HG02885 (cell line): ENCODE results near the gene TENT5A.

Experiments
- ATAC-seq: cut with Tn5 transposase; IDR thresholded peaks from one replicate; pipeline ENCODE4 v1.9.1; 2021; ENCODE audit warnings: mild to moderate bottlenecking; ENCODE audit not compliant: unreplicated experiment, poor library complexity

Gene TENT5A

DNA sequence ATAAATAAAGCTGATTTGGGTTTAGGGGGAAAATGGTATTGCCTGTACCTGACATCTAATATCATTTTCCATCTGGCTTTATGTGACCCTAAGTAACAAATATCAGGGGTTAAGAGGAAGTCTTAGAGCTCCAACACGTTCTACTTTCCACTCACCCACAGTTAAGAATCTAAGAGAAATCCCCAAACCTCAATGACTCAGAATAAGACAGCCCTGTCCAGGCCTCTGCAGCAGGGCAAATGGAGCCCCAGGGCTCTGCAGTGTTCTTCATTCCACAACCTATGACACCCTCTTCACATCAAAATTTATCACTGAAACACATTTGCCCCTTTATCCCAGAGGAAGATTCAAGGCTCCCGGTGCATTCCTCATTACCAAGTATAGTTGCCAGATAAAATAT is 20.3 kb upstream of the TENT5A start:
- peak; percentile 100 for ATAC-seq

DNA sequence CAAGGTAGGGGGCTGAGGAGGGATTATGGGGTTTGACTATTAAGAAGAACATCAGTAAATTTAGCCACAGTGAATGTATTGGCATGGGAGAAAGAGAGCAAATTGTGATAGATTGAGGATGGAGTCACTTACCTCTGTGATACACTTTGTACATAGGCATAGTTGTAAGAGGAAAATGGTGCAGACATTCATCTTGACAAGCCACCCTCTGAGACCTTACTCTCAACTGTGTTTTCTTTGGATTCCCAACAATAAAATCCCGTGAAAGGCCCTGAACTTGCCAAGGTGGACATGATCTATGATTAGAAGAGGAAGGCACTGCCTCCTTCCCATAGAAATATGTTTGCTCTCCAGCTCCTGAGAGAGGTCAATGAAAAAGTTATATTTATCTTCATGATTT is 18.6 kb upstream of the TENT5A start:
- no peak for ATAC-seq

DNA sequence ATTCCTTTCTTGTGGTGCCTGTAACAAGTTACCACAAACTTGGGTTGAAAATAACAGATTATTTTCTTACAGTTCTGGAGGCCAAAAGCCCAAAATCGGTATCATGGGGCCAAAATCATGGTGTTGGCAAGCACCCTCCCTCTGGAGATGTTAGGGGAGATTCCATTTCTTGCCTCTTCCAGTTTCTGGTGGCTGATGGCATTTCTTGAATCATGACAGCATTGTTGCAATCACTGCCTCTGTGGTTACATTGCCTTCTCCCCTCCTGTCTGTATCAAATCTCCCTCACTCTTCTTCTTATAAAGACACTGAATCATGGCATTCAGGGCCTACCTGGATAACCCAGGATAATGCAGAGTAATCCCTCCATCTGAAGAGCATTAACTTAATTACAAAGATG is 17.9 kb upstream of the TENT5A start:
- ATAC-seq = no peak

DNA sequence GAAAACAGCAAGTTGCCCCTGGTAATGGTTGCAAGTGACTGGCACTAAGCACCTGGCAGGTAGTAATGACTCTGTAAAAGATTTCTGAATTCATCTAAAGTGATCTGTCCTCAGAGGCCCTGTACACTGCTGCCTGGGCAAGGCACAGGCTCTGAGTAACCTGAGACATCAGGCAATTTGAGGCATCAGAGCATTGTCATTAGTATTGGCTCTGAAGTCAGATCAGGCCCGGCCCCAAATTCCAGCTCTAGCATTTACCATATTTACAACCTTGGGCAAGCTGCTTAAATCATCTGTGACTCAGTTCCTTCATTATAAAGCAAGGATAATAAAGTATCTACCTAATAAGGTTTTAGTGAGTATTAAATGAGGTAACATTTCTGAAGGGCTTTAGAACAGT is 17.3 kb upstream of the TENT5A start:
- ATAC-seq = no peak

DNA sequence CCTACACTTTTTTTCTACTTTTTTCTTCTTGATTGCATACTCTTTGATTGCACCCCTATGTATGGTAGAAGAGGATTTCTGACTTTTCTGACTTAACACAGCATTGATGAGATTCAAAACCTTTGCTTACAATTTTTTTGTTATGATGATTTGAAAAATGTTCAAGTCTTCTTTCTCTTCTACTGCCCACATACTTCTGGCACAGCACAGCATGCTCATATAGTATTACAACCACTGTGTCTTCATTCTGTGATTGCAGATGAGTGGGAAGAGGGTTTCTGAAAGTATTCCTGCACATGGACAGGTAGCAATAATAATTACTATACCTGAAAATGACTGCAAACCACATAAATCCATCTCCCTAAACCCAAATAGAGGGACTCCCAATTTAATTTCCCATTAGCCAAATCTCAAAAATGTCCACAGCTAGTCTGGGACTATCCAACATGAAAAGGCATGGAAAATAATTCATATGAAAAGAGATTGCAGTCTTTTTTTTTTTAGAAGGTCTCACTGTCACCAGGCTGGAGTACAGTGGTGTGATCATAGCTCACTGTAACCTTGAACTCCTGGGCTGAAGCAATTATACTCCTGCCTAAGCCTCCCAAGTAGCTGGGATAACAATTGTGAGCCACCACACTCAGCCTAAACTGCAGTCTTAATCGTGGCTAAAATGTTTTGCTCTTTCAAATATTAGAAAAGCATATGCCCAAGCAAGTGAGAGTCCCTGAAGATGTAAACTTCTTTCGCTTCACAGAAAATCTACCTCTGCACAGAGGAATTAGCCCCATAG is 15.9 kb upstream of the TENT5A start:
- ATAC-seq = no peak

DNA sequence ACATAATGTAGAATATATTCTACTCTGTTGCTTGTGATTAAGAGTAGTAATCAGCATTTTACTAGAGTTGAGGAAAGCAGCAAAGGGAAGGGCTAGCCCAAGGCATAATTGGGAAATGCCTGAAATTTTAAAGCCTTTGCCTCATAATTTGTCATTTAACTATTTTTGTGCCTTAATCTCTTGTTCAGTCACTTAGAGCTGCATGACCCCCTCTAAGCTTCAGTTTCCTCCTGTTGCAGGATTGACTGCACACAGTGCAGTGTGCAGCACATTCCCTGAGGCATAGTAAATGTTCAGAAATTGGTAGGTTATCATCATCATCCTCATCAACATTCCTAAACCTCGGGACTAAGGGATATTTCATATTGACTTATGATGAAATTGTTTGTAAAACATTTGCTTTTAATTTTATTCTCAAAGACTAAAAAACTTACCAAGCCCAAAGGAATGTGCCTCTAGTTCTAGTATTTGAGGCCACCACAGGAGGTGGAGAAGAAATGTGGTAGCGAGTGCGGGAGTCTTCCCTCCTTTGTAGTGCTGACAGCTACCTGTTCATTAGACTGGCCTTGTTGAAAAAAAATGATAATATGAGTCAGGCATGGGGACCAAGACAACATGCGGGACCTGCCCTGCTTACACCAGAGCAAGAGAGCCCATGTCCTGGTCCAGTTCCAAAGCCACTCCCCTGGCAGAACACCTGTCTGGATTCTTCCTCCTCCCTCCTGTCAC is 14.8 kb upstream of the TENT5A start:
- ATAC-seq = no peak

DNA sequence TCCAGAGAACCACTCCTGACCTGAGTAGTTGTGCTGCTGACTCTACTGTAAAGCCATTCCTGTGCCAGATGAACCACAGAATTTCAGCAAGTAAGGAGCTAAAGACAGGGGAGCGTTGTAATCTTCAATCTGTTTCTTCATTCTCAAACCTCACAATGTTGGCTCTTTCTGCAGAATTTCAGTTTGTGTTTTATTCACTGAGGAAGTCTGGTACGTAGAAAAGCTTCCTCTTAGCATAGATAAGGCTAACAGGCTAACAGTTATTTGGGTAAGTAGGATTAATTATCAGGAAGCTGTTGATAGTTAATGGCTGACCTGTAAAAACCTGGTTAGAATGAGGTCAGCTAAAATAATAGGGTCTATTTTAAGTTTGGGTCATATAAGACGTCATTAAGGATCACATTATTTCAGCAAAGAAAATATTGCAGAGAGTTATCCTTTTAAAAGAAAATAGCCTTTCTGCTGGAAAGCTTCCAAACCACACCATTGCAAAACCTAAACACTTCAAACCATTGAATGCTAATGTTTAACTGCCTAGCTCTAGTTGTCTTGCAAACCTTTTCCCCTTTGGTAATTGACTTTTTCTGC is 14.1 kb upstream of the TENT5A start:
- peak; percentile 35 for ATAC-seq

DNA sequence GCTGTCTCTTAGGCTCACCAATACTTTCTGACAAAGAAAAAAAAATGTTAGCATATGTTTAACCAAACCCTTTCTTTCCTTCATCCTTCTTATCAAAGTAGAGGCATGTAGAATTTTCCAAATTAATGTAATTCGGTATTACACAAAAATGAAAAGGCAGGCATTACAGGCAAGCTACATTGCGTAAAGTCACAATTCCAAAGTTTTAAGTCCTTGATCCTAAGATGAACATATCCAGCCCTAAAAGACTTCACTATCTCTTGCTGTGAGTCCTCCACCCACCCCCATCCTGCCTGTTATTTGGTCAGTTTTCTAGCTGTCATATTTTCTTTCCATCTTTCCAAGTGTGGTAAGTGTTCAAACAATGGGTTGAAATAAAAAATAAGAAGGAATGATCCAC is 12.1 kb upstream of the TENT5A start:
- no peak for ATAC-seq

DNA sequence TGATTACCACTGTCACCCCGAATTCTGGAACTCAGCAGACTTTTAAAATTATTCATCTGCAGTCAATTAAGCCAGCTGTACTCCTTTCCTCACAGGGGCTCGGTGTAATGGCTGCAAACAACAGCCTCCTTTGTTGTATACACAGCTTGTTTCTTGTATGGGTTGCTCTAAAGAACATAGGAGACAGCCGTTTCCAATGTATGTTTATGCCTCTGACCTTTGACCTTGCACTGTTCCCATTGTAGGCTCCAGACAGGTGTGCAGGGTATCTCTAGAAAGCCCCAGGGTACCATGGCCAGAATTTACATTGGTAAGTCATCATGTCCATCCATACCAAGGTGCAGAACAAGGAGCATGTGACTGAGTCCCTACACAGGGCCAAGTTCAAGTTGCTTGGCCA is 11.5 kb upstream of the TENT5A start:
- ATAC-seq = no peak

DNA sequence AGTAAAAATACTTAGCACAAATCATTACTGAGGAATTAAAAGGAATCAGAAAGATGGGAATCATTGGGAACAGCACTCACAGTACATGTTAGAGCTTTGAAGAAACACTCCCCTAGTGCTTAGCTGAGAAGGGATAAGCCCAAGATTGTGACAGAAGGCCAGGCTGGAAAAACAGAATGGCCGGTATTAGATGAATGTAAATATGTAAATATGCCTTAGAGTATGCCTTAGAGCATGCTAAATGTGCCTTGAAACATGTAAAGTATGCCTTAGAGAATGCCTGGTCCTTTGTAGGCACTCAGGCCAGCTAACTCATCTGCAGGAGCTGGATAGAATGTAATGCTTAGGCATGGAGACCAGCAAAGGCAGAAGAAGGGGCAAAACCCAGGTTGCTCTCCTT is 10.6 kb upstream of the TENT5A start:
- no peak for ATAC-seq

DNA sequence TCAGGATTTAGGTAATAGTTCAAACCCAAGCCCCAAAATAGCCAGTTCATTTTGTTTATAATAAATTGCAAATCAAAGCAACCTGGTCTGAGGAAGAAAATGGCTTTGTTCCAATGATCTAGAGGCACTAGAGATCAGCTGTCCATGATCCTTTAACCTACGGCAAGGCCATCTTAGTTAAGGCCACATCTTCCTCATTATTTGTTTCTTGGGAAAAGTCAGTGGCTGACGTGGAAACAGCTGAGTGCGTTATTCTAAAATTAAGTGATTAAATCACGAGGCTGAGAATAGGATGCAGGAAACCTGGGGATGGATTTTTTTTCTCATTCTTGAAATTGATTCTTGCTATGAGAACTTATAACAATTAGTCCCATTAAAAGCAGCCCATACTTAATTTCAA is 10.1 kb upstream of the TENT5A start:
- no peak for ATAC-seq

DNA sequence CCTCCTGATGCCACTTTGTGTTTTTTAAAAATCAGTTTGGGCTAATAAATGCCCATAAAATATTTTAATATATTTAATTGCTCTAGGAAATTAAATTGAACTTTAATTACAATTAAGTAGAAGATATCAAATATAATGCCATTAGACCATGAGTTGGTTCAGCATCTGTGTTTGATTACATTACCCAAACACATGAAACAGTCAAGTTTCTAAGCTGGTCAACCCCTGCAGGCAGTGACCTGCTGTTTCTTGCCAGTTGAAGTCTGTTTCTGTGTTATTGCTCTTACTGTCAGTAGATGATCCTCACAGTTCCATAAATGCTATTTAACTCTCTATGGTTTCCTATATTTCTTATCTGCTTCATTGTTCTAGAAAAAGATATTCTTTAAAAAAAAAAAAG is 9.7 kb upstream of the TENT5A start:
- no peak for ATAC-seq

DNA sequence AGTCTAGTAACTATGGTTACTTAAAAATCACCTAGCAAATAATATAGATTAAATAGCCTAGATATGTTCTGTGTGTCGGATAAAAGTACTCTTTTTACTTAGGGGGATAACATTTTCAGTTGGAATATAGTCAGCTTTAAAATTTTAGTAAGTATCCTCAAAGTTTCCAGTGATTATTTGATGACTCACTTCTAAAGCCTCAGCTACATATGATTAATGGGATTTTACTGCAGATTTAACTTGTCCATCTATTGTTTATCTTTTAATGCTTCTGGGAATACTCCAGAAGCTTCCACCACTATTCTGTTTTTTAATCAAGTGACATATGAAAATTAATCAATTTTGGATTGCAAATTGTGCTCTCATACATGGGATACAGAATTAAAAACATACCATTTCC is 8.7 kb upstream of the TENT5A start:
- ATAC-seq = no peak

DNA sequence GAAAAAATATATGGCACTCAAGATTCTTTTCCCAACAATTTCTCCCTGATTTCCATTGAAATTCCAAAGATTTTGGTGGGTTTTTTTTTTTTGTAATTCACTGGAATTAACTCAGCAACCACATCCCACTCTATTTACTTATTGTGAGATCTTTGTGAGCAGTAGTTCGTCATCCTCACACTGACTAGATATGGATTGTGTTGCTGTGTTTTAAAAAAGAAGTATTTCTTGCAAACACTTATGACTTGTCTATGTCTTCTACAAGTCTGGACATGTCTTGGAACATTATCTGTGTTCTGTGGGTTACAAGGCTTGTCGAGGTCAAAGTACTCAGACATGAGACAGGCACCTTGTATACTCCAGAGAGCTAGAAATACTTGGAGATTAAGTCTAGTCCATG is 7.3 kb upstream of the TENT5A start:
- peak; percentile 44 for ATAC-seq

DNA sequence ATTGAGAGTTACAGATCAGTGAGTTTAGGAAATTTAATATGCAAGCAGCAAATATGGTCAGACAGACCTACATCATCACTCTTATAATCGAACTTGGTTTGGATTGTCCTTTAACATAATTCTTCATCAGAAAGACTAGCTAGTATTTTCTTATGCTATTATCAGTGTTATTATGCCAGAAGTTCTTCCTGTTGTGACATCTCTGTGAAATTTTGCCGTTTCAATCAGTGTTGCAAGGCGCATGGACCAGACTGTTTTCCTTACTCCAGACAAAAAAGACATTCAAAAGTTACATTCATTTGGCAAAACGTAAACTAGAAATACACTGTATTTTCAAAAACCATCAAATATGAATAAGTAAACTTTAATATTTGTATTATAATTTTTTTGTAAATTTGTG is 5.7 kb upstream of the TENT5A start:
- no peak for ATAC-seq

DNA sequence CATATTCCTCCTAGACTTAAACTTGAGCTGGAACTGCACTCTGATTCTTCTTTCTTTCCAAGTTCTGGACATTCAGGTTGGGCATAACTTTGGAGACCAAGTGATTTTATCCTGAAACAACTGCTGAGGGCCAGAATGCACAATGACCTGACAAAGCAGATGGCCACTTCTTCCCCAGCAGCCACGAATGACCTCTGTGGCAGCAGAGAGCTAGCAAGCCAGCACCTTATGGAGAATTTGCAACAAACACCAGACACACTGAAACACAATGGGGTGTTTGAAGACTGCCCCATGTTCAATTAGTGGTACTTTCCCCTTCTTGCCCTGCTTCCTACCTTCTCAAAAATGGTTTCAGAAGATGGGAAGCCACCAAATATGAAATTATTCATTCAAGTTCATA is 4.2 kb upstream of the TENT5A start:
- no peak for ATAC-seq

DNA sequence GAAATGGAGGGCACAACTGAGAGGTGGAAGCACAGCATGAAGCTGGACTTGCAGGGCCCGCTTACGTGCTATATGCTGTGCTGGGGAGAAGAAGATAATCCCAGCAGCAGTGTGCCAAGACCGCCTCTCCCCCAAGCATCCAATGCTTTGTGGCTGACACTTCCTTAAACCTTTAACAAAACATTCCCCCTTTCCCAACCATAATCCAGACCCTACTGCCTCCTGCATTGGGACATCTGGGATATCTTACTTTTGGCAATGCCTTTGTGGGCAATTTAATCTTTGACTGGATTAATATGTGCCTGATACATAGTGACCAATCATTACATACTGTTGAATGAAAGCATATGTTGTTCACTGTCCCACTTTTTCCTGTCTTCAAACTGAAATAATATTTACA is 3.1 kb upstream of the TENT5A start:
- no peak for ATAC-seq

DNA sequence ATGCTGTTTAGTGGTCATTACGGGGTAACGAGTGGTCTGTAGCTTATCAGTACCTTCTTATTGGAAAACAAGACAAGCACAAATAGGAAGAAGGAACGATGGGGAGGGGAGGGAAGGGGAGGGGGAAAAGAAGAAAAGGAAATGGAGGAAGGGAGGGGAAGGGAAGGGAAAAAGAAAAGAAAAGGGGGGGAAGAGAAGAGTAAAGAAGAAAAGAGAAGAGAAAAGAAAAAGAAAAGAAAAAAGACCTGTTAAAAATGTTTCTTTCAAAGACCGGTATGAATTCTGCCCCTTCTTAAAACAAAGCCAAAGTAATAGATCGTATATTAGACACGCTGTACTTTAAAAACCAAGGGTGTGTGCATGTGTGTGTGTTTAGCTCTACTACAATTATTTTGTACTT is 2.4 kb upstream of the TENT5A start:
- ATAC-seq = no peak

DNA sequence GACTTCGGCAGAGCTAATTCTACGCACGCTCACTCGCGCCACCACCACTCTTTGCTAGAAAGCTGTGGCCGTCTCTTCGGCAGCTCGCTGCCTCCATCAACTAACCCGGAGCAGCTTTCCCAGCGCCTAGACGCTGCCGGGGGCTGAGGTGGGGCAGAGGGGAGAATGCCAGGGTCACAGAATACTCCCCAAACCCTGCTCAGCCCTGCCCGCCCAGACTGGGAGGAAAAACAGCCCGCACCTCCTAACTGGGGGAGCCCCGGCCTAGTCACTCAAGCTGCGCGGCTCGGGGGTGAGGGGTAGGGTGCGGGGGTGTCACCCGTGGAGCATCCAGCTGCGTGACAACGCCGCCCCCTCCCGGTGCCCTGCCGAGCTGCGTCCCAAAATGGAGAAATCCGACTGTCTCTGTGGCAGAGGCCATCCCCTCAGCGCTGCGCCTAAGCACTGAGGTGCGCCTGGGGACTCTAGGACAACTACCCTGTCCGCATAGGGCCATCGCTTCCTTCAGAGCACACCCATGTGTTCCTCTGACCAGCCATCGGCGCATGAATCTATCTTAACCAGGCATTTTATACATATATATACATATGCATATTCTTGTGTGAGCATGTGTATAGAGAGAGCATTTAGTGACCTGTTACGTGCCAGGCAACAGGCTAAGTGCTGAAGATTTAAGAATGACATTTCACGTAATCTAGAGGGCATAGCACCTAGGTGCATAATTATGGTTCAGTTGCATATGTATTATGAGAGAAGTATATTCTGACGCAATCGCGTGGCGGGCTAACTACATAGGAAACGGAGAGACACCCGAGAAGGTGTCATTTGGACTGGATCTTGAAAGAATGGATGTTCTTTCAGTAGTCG is 1.5 kb upstream of the TENT5A start:
- ATAC-seq = peak; percentile 44

DNA sequence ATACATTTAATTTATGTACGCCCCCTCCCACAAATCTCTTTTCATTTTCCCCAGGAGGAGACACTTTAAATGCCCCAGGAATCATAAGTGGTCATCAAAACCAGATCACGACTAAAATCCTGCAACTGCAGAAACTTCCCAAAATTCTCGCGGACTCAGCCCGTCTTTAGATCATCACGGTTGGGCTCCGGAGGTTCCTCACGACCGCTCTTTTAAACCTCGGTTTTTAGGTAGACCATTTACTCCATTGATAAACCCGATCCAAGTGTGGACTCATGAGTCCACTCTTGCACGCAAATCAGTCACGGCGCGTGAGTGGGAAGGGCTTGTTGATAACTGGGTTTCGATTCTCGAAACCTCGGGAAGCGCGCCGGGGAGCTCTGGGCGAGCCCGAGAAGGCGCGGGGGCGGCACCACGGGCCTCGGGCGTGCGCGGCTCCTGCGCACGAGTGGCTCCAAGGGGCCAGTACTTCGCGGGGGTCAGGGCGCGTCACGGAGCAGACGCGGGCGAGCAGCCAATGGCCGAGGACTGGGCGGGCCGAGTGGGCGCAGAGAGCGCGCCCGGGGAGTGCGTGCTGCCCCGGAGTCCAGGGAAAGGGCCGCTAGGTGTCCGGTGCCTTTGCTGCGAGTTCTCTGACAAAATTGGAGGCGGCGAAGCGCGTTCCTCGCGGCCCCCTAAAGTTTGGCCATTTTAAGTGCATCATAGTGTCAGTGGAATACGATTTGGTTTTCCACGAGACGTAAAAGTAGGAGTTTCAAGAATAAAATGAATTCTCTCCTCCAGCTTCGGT is 635 bp upstream of the TENT5A start:
- peak; percentile 63 for ATAC-seq
